H9 (cell line): ENCODE data around the gene DDX25. TPM values are rescaled to one million over a fixed set of nuclear protein-coding genes. Genes with fewer than 3 reads are reported as not detected.

Experiments used
- DNase-seq: peaks from one replicate; pipeline ENCODE4 v3.0.0-alpha.2; 2017
- H2AFZ ChIP-seq: one replicate; pipeline ENCODE4 v1.6.1; 2013; ENCODE audit warnings: mild to moderate bottlenecking, low read length, control low read depth, moderate library complexity
- H2AK5ac ChIP-seq: 2 replicates; pipeline ENCODE4 v1.6.1; 2013; ENCODE audit warnings: low read length, control low read depth, mixed read lengths; ENCODE audit not compliant: insufficient read length
- H2BK120ac ChIP-seq: one replicate; pipeline ENCODE4 v1.6.1; 2013; ENCODE audit warnings: low read depth, mild to moderate bottlenecking, low read length, control low read depth, inconsistent platforms; ENCODE audit not compliant: poor library complexity, severe bottlenecking
- H2BK12ac ChIP-seq: 2 replicates; pipeline ENCODE4 v1.6.1; 2013; ENCODE audit warnings: low read length, control low read depth, mixed read lengths, low read depth; ENCODE audit not compliant: insufficient read length
- H2BK15ac ChIP-seq: 2 replicates; pipeline ENCODE4 v1.6.1; 2013; ENCODE audit warnings: low read depth, low read length, control low read depth
- H2BK20ac ChIP-seq: one replicate; pipeline ENCODE4 v1.6.1; 2013; ENCODE audit warnings: low read depth, mild to moderate bottlenecking, low read length, control low read depth, inconsistent platforms; ENCODE audit not compliant: poor library complexity, severe bottlenecking
- H2BK5ac ChIP-seq: 2 replicates; pipeline ENCODE4 v1.6.1; 2013; ENCODE audit warnings: low read length, control low read depth, mixed read lengths; ENCODE audit not compliant: insufficient read length
- H3K14ac ChIP-seq: 2 replicates; pipeline ENCODE4 v1.6.1; 2013; ENCODE audit warnings: low read length, control low read depth; ENCODE audit not compliant: insufficient read depth
- H3K18ac ChIP-seq: 2 replicates; pipeline ENCODE4 v1.6.1; 2013; ENCODE audit warnings: low read depth, mild to moderate bottlenecking, mixed read lengths, low read length, control low read depth; ENCODE audit not compliant: insufficient read length
- H3K23ac ChIP-seq: 2 replicates; pipeline ENCODE4 v1.6.1; 2013; ENCODE audit warnings: low read length, control low read depth, mixed read lengths, low read depth; ENCODE audit not compliant: insufficient read length
- H3K23me2 ChIP-seq: 2 replicates; pipeline ENCODE4 v1.6.1; 2013; ENCODE audit warnings: low read depth, mild to moderate bottlenecking, mixed read lengths, low read length, control low read depth; ENCODE audit not compliant: insufficient read length, poor library complexity, severe bottlenecking
- H3K27ac ChIP-seq: 2 replicates; pipeline ENCODE4 v1.5.1; 2013; ENCODE audit warnings: low read length, control low read depth, mixed read lengths, low read depth; ENCODE audit not compliant: insufficient read length
- H3K27me3 ChIP-seq: 2 replicates; pipeline ENCODE4 v1.6.1; 2013; ENCODE audit warnings: low read length, control low read depth, inconsistent platforms; ENCODE audit not compliant: insufficient read depth
- H3K4ac ChIP-seq: 2 replicates; pipeline ENCODE4 v1.6.1; 2013; ENCODE audit warnings: low read depth, mild to moderate bottlenecking, control low read depth, inconsistent platforms, low read length, moderate library complexity
- H3K4me1 ChIP-seq: 2 replicates; pipeline ENCODE4 v1.6.1; 2013; ENCODE audit warnings: low read length, control low read depth, inconsistent platforms; ENCODE audit not compliant: insufficient read depth
- H3K4me2 ChIP-seq: 2 replicates; pipeline ENCODE4 v1.6.1; 2013; ENCODE audit warnings: low read length, control low read depth, mixed read lengths; ENCODE audit not compliant: insufficient read length, insufficient read depth
- H3K56ac ChIP-seq: 2 replicates; pipeline ENCODE4 v1.6.1; 2013; ENCODE audit warnings: low read depth, mild to moderate bottlenecking, mixed read lengths, low read length, control low read depth; ENCODE audit not compliant: insufficient read length
- H3K79me1 ChIP-seq: 2 replicates; pipeline ENCODE4 v1.6.1; 2013; ENCODE audit warnings: low read depth, mild to moderate bottlenecking, moderate library complexity, low read length, control low read depth, inconsistent platforms; ENCODE audit not compliant: insufficient read depth, poor library complexity, severe bottlenecking
- H3K79me2 ChIP-seq: 2 replicates; pipeline ENCODE4 v1.6.1; 2013; ENCODE audit warnings: low read length, control low read depth, inconsistent platforms; ENCODE audit not compliant: insufficient read depth
- H3K9ac ChIP-seq: 2 replicates; pipeline ENCODE4 v1.6.1; 2013; ENCODE audit warnings: low read length, control low read depth, mixed read lengths; ENCODE audit not compliant: insufficient read length; ENCODE audit errors: extremely low read depth
- H3K9me3 ChIP-seq: one replicate; pipeline ENCODE4 v1.6.1; 2013; ENCODE audit warnings: low read depth, low read length, inconsistent platforms; ENCODE audit not compliant: control insufficient read depth
- H3T11ph ChIP-seq: one replicate; pipeline ENCODE4 v1.6.1; 2013; ENCODE audit warnings: mild to moderate bottlenecking, low read length, control low read depth, inconsistent platforms
- H4K20me1 ChIP-seq: one replicate; pipeline ENCODE4 v1.6.1; 2013; ENCODE audit not compliant: control insufficient read depth, insufficient read length, insufficient read depth
- H4K5ac ChIP-seq: 2 replicates; pipeline ENCODE4 v1.6.1; 2013; ENCODE audit warnings: low read depth, mild to moderate bottlenecking, mixed read lengths, low read length, control low read depth; ENCODE audit not compliant: insufficient read length
- H4K8ac ChIP-seq: replicated peaks from 2 replicates; pipeline ENCODE4 v1.6.1; 2013; ENCODE audit warnings: low read length, control low read depth, mixed read lengths, low read depth; ENCODE audit not compliant: insufficient read length
- H4K91ac ChIP-seq: 2 replicates; pipeline ENCODE4 v1.6.1; 2013; ENCODE audit warnings: low read depth, mild to moderate bottlenecking, moderate library complexity, mixed read lengths, low read length, control low read depth; ENCODE audit not compliant: insufficient read length
- H3K27ac Mint-ChIP-seq, 3 experiments: 2 replicates in 2 of 3; 3 replicates in 1 of 3; pipeline ENCODE4 v1.8.0; 2020 to 2021; ENCODE audit warnings: mixed read lengths in 3 of 3, mild to moderate bottlenecking in 1 of 3, moderate library complexity in 1 of 3
- H3K27me3 Mint-ChIP-seq: 2 replicates; pipeline ENCODE4 v1.8.0; 2021; ENCODE audit warnings: low read depth, mild to moderate bottlenecking, moderate library complexity, mixed read lengths
- H3K36me3 Mint-ChIP-seq, 3 experiments: 2 replicates in 2 of 3; 3 replicates in 1 of 3; pipeline ENCODE4 v1.8.0; 2020 to 2021; ENCODE audit warnings: low read depth in 3 of 3, mixed read lengths in 3 of 3; ENCODE audit not compliant: insufficient read depth in 1 of 3
- H3K4me1 Mint-ChIP-seq, 2 experiments: 2 replicates each; pipeline ENCODE4 v1.8.0; 2020; ENCODE audit warnings: mixed read lengths in 2 of 2
- H3K4me3 Mint-ChIP-seq, 2 experiments: 2 replicates in 1 of 2; 3 replicates in 1 of 2; pipeline ENCODE4 v1.8.0; 2020 to 2021; ENCODE audit warnings: mild to moderate bottlenecking in 2 of 2, mixed read lengths in 2 of 2, moderate library complexity in 1 of 2
- H3K9me3 Mint-ChIP-seq, 2 experiments: 2 replicates in 1 of 2; 3 replicates in 1 of 2; pipeline ENCODE4 v1.8.0; 2020; ENCODE audit warnings: mild to moderate bottlenecking in 2 of 2, mixed read lengths in 2 of 2, moderate library complexity in 1 of 2
- WGBS: extraction: QIAGEN DNeasy Blood & Tissue Kit; methylation state at CpG from one replicate; pipeline ENCODE4 v1.1.7; 2013; ENCODE audit warnings: missing lambda C conversion rate, low lambda C conversion rate, mixed read lengths; ENCODE audit not compliant: insufficient read length; ENCODE audit errors: extremely low coverage; 5-methylcytosine and 5-hydroxymethylcytosine counted together
- total RNA-seq: library from RNA; stranded (reverse); gene quantifications from 2 replicates; pipeline ENCODE4 v1.2.1, GENCODE V29; 2021
- TF ChIP-seq, protein P1 (sequence below): fragments of 200-600 bp; sonication (generic); conservative IDR thresholded peaks from 3 replicates; pipeline ENCODE4 v1.8.0; 2021; ENCODE audit warnings: antibody characterized with exemption, mild to moderate bottlenecking

Gene DDX25
- total RNA-seq, 1 experiment from 2014 or later: 6.9 TPM

DNA sequence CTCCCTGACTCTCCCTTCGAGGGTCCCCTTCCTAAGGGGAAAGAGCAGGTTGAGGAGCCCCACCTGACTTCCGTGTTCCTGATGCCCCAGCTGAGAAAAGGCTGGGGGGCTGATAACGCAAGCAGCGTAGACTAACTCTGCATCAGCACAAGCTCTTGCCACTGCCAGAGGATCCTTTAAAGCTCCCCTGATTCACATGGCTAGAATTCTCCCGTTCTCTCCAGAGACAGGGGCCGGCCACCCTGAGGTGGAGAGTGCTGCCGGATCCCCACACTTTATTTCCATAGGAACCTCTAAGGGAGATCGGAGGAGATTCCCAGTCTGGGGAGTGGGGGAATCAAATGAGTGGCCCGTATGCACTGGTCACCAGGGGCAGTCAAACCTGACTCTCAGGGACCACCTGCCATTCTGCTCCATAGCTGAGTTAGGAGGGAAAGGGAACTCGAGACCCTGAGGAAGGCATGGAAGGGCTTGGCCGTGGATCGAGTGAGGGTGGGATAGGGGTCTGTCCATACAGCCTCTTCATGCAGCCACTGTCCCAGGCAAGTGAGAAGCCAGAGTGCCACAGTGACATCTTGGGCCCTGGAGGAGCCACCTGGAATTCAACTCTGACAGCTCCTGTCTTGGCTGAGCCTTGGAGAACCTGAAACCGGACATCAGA, 40.2 kb downstream of the DDX25 start:
- no peak overlapping the region for H2BK12ac ChIP-seq
- H2AFZ ChIP-seq: no peak overlapping the region
- H3T11ph ChIP-seq: no peak overlapping the region
- no CpG with 5 or more reads among the region's 13 CpGs for WGBS
- H3K23me2 ChIP-seq: no peaks in the 10 kb centered on the region
- no peak overlapping the region for H4K8ac ChIP-seq
- Mint-ChIP-seq H3K4me3 (no peak overlapping the region), H3K9me3 (no peaks in the 10 kb centered on the region), H3K4me1 (peaks cover 14 to 21% of the 10 kb centered on the region in 2 experiments), H3K27me3 (no peaks in the 10 kb centered on the region), H3K27ac (no peak overlapping the region), H3K36me3 (no peaks in the 10 kb centered on the region; a peak in 1 of 7 replicates)
- no peak overlapping the region for H2BK15ac ChIP-seq
- H2BK120ac ChIP-seq: no peak overlapping the region
- TF ChIP-seq, protein P1, sequence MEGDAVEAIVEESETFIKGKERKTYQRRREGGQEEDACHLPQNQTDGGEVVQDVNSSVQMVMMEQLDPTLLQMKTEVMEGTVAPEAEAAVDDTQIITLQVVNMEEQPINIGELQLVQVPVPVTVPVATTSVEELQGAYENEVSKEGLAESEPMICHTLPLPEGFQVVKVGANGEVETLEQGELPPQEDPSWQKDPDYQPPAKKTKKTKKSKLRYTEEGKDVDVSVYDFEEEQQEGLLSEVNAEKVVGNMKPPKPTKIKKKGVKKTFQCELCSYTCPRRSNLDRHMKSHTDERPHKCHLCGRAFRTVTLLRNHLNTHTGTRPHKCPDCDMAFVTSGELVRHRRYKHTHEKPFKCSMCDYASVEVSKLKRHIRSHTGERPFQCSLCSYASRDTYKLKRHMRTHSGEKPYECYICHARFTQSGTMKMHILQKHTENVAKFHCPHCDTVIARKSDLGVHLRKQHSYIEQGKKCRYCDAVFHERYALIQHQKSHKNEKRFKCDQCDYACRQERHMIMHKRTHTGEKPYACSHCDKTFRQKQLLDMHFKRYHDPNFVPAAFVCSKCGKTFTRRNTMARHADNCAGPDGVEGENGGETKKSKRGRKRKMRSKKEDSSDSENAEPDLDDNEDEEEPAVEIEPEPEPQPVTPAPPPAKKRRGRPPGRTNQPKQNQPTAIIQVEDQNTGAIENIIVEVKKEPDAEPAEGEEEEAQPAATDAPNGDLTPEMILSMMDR: no peak
- no peak overlapping the region for H3K4ac ChIP-seq
- H2BK20ac ChIP-seq: no peak overlapping the region
- no peaks in the 10 kb centered on the region for H3K27me3 ChIP-seq
- no peak overlapping the region for H2AK5ac ChIP-seq
- H4K5ac ChIP-seq: no peak overlapping the region
- H3K9ac ChIP-seq: no peak overlapping the region
- H3K79me2 ChIP-seq: no peaks in the 10 kb centered on the region
- H3K9me3 ChIP-seq: no peaks in the 10 kb centered on the region
- peaks cover 3% of the 10 kb centered on the region; the same call in 1 of the 2 replicates for H3K4me1 ChIP-seq
- no peaks in the 10 kb centered on the region for H3K79me1 ChIP-seq
- H3K56ac ChIP-seq: no peak overlapping the region
- no peak overlapping the region for H3K27ac ChIP-seq
- no peak overlapping the region for H3K4me2 ChIP-seq
- no peak overlapping the region for H2BK5ac ChIP-seq
- H4K20me1 ChIP-seq: no peaks in the 10 kb centered on the region
- no peak overlapping the region for H3K14ac ChIP-seq
- H3K23ac ChIP-seq: no peak overlapping the region
- H3K18ac ChIP-seq: no peak overlapping the region
- DNase-seq: no peak
- H4K91ac ChIP-seq: no peak overlapping the region
